Adrenal gland (tissue), 12 donors: ENCODE measurements around the gene NIBAN1. TPM values are rescaled to one million over a fixed set of nuclear protein-coding genes. Genes with fewer than 3 reads are reported as not detected.

Experiments
- DNase-seq, 7 donors: peaks; one replicate each; pipeline ENCODE4 v3.0.0-alpha.2; 2019 to 2020
- H3K27ac ChIP-seq, 5 donors: fragments of 200-600 bp; sonication (generic) in 4 of 5; 1 replicate in 3 of 5; 2 replicates in 2 of 5; pipeline versions ENCODE4 v1.5.1 to v1.8.0; 2016 to 2020; ENCODE audit warnings: mild to moderate bottlenecking in 1 of 5
- H3K27me3 ChIP-seq: fragments of 200-600 bp; 2 replicates; pipeline ENCODE4 v1.8.0; 2021
- H3K36me3 ChIP-seq, 2 donors: fragments of 200-600 bp; replicated peaks in 1 of 2; 1 replicate in 1 of 2; 2 replicates in 1 of 2; pipeline versions ENCODE4 v1.5.1 to v1.8.0; 2018 to 2022
- H3K4me1 ChIP-seq, 2 donors: fragments of 200-600 bp; replicated peaks in 1 of 2; 1 replicate in 1 of 2; 2 replicates in 1 of 2; pipeline versions ENCODE4 v1.5.1 to v1.8.0; 2018 to 2021
- H3K4me3 ChIP-seq, 4 donors: fragments of 200-600 bp; sonication (generic) in 3 of 4; one replicate each; pipeline ENCODE4 v1.5.1; 2016 to 2018
- H3K9me3 ChIP-seq, 3 donors: fragments of 200-600 bp; sonication (generic) in 1 of 3; replicated peaks in 1 of 3; 1 replicate in 2 of 3; 2 replicates in 1 of 3; pipeline versions ENCODE4 v1.5.1 to v1.8.0; 2016 to 2021
- CTCF ChIP-seq, 6 experiments: fragments of 450-650 bp in 4 of 6; fragments of 200-600 bp in 2 of 6; sonication (generic) in 1 of 6; IDR thresholded peaks; 1 replicate in 5 of 6; 2 replicates in 1 of 6; pipeline versions ENCODE4 v1.5.1 to v1.8.0; 2016 to 2021; ENCODE audit warnings: antibody characterized with exemption in 6 of 6, mild to moderate bottlenecking in 2 of 6, moderate library complexity in 1 of 6
- POLR2A ChIP-seq, 2 donors: fragments of 450-650 bp; IDR thresholded peaks; one replicate each; pipeline ENCODE4 v1.6.1; 2017; ENCODE audit warnings: antibody characterized with exemption in 2 of 2, mild to moderate bottlenecking in 2 of 2, moderate library complexity in 1 of 2
- WGBS, 4 donors: extraction: QIAGEN DNeasy Blood & Tissue Kit in 2 of 4; methylation state at CpG; one replicate each; pipeline versions ENCODE4 v1.1.5 to v1.1.7; 2013 to 2017; 5-methylcytosine and 5-hydroxymethylcytosine counted together
- intact Hi-C, 2 donors: fragments of 100-400 bp; cut with DNase I; formaldehyde crosslinking; loops; one replicate each; pipeline versions ENCODE4 v1.14.1 to v1.15.0; 2022 to 2023
- polyA plus RNA-seq, 3 donors: library from polyadenylated mRNA; stranded (reverse); fragments of 200-250 nt in 2 of 3; fragments of 350-450 nt in 1 of 3; fragmentation: Illumina TruSeq in 1 of 3; extraction: RNeasy Lipid Tissue Mini Kit (QIAGEN cat#74804) in 1 of 3; gene quantifications; one replicate each; pipeline ENCODE4 v1.2.3, GENCODE V29; 2013 to 2014
- total RNA-seq, 9 donors: library from RNA; depleted of rRNA in 4 of 9; stranded (reverse); fragments of >200 nt in 4 of 9; fragments of 120-200 nt in 1 of 9; fragmentation: NEBNext Ultra II Directional in 1 of 9; extraction: Animal tissue kit (Norgen Biotek cat#: 25700) in 1 of 9; gene quantifications; one replicate each; pipeline versions ENCODE4 v1.1.0 to v1.2.4, GENCODE V29; 2013 to 2023
- donor health status: healthy with polysubstance abuse.
- donor health status: Bipolar disorder and iron deficiency.
- donor health status: DM: yes; HTN: yes; CAD: no.
- donor health status: DM: no; HTN: no; CAD: no.
- donor health status: DM: no; HTN: no; CAD: no.
- donor health status: DM: yes; HTN: yes; CAD: no.

Gene NIBAN1
- total and polyA plus RNA-seq, 12 donors: 2.3 to 30.6 (median 11.2) TPM

GRCh38 chr1:184994301-184994700 is 20.0 kb upstream of the NIBAN1 start:
- intact Hi-C loops: no loop called here
- 82 to 97% (median 93%) methylated on average over 1 of the region's 1 CpG for WGBS, 4 donors
- Histone ChIP-seq H3K27ac (no peak overlapping the region), H3K27me3 (no peaks in the 10 kb centered on the region), H3K9me3 (no peaks in the 10 kb centered on the region), H3K4me3 (no peak overlapping the region), H3K4me1 (no peaks in the 10 kb centered on the region), H3K36me3 (no peaks in the 10 kb centered on the region)
- TF ChIP-seq POLR2A (IDR thresholded peaks at IDR 0.05): no peak
- no peak for TF ChIP-seq CTCF (IDR thresholded peaks at IDR 0.05)
- no peak for DNase-seq

DNA sequence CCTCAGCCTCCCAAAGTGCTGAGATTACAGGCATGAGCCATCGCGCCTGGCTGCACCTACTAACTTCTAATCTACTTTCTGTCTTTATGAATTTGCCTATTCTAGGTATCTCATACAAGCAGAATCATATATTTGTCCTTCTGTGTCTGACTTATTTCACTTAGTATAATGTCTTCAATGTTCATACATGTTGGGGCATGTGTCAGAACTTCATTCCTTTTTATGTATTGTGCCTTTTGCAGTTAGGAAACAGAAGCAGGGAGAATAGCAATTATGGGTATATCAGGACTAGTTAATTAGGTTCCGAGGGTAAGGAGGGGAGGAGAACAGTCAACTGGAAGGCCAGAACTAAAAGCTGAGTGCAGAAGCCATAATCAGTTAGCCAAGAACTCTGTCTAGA is 18.0 kb upstream of the NIBAN1 start:
- Histone ChIP-seq H3K9me3 (no peaks in the 10 kb centered on the region), H3K27ac (no peak overlapping the region), H3K4me3 (no peak overlapping the region), H3K27me3 (no peaks in the 10 kb centered on the region), H3K36me3 (no peaks in the 10 kb centered on the region), H3K4me1 (no peaks in the 10 kb centered on the region)
- DNase-seq: no peak
- no peak for TF ChIP-seq POLR2A (IDR thresholded peaks at IDR 0.05)
- no peak for TF ChIP-seq CTCF (IDR thresholded peaks at IDR 0.05)
- intact Hi-C loops: no loop called here
- 85 to 95% (median 90%) methylated on average over 3 of the region's 3 CpGs for WGBS, 4 donors

GRCh38 chr1:184990204-184990603 is 15.9 kb upstream of the NIBAN1 start:
- no peak for DNase-seq
- intact Hi-C loops: no loop called here
- TF ChIP-seq POLR2A (IDR thresholded peaks at IDR 0.05): no peak
- TF ChIP-seq CTCF (IDR thresholded peaks at IDR 0.05): no peak
- H3K4me3 ChIP-seq: no peak overlapping the region
- no peaks in the 10 kb centered on the region for H3K4me1 ChIP-seq
- no peaks in the 10 kb centered on the region for H3K27me3 ChIP-seq
- H3K9me3 ChIP-seq: no peaks in the 10 kb centered on the region
- 53 to 85% (median 71%) methylated on average over 1 of the region's 1 CpG for WGBS, 4 donors
- no peak overlapping the region for H3K27ac ChIP-seq
- H3K36me3 ChIP-seq: no peaks in the 10 kb centered on the region

GRCh38 chr1:184988506-184988905 is 14.2 kb upstream of the NIBAN1 start:
- no peaks in the 10 kb centered on the region for H3K27me3 ChIP-seq
- no peak for TF ChIP-seq POLR2A (IDR thresholded peaks at IDR 0.05)
- TF ChIP-seq CTCF (IDR thresholded peaks at IDR 0.05): no peak
- no peak for DNase-seq
- no peaks in the 10 kb centered on the region for H3K9me3 ChIP-seq
- intact Hi-C loops: loop anchor here (10.0 kb wide), 2 partner anchors 176 to 186 kb away; no protein-coding TSS in a partner anchor
- no peak overlapping the region for H3K27ac ChIP-seq
- no peak overlapping the region for H3K4me3 ChIP-seq
- H3K4me1 ChIP-seq: no peaks in the 10 kb centered on the region
- H3K36me3 ChIP-seq: no peaks in the 10 kb centered on the region
